ENCODE results near the gene EFL1.

EFL1 gene

GRCh38 chr15:82081914-82082762 is 180.4 kb downstream of the EFL1 start:
- no peak for DNase-seq (ENCODE audit: low read depth in 2 of 2)

- DNase-seq (ENCODE audit: low read depth in 2 of 2): no peak
Measured at GRCh38 chr15:82080774-82081173, 181.8 kb downstream of the EFL1 start.

Data from stimulated activated CD8-positive, alpha-beta memory T cell treated with anti-CD3 and anti-CD28 coated beads, Interleukin-2, amount 100 ng/mL, for 48 hours (primary cell).